NCI-H460 (cell line): ENCODE results near the gene TMEM131. TPM values are rescaled to one million over a fixed set of nuclear protein-coding genes. Genes with fewer than 3 reads are reported as not detected.
"Not testable (repeated sequence)": the region's sequence is repeated elsewhere in the genome, so short reads cannot be mapped to it uniquely, and the experiment has no call there.

Source experiments
- DNase-seq: peaks from one replicate; pipeline ENCODE4 v3.0.0-alpha.2; 2016; ENCODE audit warnings: low read depth; ENCODE audit errors: extremely low read depth
- total RNA-seq: library from RNA; depleted of rRNA; stranded (reverse); fragments of >200 nt; shearing (Covaris generic); gene quantifications from 2 replicates; pipeline ENCODE4 v1.2.3, GENCODE V29; 2014

The TMEM131 gene
- total RNA-seq, 1 experiment from 2014 or later = 23.9 TPM

DNA sequence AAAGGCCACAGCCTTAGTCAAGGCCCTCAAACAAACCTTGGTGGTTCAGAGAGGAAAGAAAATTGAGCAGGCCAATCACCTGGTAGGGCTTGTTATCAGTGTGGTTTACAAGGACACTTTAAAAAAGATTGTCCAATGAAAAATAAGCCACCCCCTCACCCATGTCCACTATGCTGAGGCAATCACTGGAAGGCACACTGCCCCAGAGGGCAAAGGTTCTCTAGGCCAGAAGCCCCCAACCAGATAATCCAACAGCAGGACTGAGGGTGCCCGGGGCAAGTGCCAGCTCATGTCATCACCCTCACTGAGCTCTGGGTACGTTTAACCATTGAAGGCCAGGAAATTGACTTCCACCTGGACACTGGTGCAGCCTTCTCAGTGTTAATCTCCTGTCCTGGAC, 171.7 kb downstream of the TMEM131 start:
- not testable (repeated sequence) for DNase-seq

DNA sequence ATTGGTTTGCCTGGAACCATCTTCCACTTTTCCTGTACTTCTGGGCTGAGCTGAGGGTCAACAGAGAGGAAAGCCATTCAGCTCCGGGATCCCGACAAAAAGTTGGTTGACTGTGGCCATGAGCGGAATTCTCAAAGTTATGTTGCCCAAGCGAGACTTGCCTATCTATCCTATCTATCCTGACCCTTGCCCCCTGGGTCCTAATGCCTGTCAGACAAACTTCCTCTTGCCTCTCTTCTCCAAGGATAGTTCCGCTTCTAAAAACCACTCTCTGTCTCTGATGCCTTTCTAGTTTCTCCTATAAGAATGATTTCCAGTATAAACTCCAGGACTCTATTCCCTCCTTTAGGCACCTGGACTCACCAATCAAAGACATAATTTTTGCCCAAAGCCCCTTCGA, 173.9 kb downstream of the TMEM131 start:
- DNase-seq = not testable (repeated sequence)

DNA sequence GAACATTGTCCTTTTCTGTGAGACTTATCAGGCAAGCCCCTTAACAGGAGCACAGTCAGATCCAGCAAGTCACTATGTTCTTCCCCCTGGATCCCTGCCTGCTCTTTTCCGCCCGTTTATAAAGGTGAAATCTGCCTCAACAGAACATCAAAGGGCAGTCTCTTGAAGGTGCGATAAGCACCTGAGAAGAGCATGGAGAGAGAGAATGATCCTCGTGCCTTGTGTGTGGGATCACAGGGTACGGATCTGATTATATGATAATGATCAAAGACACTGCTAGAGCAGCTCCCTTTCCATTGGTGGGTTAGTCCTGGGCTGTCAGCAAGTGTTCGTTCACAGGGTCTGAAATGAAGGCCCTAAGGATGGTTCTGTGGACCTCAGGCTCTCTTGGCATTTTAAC, 176.0 kb downstream of the TMEM131 start:
- DNase-seq = no peak

DNA sequence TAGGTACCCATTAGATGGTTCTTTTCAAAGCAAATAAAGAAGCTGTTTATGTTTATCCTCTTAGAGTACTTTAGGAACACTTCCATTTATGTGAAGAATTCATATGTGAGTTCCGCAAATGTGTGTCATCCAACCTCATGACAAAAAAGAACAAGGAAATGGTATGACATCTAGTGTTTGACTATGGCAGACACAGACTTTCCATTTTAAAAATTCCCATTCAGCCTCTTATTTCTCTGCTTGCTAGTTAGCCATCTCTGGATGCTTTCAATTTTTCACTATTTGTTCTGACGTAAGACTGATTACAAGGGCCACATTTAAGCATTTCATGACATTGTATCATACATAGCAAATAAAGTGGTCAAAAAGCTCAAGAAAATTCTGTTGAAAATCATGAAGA, 179.3 kb downstream of the TMEM131 start:
- DNase-seq = no peak

DNA sequence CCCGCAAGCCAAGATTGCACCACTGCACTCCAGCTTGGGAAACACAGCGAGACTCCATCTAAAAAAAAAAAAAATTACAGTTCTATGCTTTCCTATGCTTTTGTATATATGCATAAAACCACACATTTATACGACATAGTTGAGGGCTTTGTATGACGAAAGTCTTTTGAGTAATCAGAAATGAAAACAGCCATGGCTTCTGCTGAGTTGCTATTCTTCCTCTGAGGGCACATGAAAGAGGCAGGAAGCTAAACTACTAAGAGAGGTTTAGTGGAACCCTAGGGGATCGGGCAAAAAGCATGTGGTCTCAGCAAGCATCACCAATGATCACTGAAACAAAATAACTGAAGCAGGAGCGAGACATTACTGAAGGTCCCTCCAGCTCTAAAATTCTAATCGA, 182.8 kb downstream of the TMEM131 start:
- no peak for DNase-seq

DNA sequence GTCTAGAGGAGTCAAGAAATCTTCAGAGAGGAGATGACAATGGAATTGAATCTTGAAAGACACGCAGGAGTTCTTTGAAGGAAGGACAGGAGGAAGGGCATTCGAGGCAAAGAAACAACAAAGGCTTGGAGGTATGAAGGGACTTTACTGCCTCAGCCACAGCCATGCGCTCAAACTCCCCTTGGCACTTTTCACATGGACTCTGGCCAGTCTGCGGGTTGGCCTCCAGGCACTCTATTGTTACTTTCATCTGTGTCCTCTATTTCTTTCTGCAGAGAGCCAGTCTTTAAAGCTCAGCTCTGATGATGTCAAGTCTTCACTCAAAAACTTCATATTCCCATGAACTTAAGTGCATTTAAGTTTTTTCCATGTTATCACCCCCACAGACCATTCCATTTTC, 186.9 kb downstream of the TMEM131 start:
- no peak for DNase-seq

DNA sequence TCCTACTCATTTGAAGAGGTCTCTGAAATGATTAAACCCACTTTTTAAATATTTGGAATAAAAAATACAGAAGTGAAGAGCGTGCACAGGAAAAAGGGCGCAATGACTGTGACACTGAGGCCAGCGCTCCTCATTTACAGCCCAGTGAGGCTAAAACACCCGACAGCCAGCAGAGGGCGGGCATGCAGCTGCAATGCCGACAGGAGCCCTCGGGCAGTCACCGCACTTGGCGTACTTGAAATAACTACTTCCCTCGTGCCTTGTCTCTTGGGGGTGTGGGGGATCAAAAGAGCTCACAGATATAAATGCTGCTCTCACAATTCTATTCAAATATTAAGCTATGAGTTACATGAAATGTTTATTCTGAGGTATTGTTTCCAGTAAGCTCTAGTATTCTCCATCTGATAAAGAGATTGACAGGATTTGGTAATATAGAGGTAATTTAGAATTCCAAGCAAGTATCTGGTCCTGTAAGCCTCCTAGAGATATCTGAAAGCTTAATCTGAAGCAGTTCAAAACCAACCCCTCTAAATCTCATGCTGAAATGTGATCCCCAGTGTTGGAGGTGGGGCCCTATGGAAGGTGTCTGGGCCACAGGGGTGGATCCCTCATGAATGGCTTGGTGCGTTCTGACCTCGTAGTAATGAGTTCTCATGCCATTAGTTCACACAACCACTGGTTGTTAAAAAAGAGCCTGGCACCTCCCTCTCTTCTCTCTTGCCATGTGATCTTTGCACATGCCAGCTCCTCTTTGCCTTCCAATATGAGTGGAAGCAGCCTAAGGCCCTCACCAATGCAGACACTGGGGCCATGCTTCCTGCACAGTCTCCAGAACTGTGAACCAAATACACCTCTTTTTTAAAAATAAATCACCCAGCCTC, 188.8 kb downstream of the TMEM131 start:
- DNase-seq = peak; percentile 72

DNA sequence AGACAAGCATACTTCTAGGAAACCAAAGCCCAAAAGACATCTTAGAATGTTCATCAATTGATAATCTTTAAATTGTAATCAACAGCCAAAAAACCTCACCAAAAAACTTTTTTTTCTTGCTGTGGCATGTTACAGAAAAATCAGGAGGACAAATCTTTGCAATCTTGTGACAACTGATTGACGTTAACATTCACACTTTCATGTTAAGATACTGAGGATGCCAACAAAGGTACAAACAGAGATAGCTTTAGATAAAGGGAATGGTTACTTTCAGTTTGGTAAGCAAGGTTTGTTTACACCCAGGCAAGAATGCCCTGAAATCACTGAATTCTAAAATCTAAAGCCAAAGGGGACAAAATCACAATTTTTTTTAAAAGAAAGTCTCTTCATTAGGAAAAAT, 190.0 kb downstream of the TMEM131 start:
- no peak for DNase-seq

DNA sequence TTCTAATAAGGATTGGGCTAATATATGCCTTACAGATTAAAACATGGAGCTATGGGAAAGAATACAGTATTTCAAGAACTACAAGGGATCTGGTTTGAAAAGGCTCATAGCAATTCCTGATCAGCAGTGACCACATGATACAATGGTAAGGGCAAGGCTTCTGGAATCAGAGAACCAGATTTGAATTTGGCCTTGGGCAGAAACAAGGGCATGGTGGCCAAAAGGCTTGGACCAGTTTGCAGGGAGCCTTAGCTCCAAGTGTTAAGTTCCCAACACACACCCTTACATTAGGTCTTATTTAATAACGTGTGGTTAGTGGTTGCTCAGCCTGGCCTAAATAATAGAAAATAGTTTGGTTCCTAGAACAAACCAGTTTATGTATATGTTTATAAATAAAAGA, 194.7 kb downstream of the TMEM131 start:
- no peak for DNase-seq

DNA sequence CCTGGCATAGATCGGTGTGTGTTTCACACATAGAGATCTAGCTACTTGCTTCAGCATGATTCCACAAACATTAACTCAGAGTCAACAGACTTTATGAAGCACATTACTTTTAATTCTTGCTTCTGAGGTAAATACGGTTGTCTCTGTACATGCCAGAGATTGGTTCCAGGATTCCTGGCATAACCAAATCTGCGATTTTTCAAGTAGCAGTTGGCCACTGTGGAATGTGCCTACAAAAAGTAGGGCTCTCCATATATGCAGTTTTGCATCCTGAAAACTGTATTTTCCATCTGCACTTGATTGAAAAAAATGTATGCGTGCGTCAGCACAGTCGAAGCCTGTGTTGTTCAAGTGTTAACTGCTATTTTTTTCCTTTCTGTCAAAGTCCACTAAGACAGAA, 197.3 kb downstream of the TMEM131 start:
- no peak for DNase-seq

DNA sequence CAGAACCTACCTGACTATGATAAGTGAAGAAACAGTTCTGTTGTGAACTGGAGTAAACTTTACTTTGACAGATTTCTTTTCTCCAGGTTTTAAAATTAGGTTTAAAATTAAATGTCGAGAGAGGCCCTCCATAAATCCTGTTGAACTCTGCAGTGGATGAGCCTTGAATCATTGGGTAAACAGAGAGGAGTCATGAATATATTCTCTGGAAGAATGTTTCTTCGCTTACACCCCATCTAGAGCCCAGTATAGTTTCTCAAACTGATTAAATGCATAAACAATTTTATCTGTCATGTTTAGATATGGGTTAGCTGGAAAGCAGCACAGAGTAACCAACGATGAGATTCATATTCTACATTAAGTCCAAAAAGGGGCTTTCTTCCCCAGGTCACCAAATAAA, 198.4 kb downstream of the TMEM131 start:
- no peak for DNase-seq

DNA sequence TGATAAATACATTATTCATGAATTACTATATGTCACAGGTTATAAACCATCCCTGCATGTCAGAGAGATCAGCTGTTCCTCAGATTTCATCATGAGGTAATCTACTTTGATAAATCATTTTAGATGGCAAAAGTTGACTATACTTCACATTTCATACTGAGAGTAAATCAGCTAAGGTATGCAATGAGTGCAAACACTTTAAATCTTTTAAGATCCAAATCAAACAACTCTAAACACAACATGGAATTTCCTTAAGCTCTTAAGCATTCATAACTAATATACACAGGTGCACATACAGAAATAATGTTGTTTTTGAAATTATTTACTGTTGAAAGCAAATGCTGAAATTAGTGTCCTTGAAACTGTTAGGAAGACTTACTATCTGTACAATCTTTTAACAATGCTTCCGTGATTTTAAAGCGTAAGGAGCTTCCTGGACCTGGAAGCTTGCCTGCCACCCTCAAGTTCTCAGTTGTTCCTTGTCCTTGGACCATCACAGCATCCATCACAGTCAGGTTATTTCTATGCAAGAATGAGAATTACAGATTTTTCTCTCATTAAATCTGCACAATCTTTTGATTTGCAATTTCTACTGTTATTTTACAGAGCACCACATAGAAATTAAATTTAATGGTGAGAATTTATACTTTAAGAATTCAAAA, 199.2 kb downstream of the TMEM131 start:
- no peak for DNase-seq

DNA sequence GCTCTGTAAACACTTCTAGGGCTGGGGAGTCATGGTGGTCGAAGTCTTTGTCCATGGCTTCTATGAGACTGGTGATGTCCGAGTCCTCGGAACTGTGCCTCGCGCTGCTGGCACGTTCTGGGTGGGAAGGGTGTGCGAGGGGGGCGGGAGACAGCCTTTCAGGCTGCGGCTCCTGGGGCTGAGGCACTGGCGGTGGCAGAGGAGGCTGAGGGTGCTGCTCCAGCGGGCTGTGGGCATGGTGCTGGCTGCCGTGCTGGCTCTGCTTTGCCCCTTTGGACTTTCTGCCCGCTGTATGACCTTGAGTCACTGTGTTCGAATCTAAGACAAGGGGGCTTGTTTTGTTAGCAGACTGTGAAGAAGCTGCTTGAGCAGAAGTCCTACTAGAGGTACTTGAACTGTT, 203.3 kb downstream of the TMEM131 start:
- DNase-seq = no peak

DNA sequence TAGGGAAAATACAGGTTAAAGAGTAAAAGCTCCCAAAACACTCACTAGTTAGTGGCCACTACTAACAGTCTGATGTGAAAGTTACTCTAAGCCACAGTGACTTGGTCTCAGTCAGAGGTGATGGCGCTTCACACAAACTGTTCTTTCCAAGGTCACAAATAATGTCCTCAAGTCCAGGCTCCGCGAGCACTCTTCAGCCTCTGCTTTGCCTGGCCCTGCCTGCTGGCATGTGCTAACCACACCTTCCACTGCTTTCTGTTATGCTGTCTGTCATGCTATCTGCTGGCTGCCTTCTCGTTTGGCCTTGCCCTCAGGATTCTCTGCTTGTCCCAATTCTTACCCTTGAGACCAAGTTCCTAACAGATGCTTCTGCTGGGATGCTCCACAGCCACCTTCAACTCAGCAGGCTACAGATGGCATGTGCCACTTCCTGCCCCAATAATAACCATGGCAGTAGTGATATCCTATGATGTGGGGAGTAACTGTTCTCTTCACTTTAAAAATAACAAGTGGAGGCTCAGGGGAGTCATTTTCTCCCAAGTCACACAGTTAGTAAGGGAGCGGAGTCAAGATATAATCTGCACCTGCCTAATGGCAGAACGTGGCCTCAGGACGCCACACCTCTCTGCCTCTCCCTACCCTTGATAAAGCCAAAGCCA, 206.6 kb downstream of the TMEM131 start:
- no peak for DNase-seq

DNA sequence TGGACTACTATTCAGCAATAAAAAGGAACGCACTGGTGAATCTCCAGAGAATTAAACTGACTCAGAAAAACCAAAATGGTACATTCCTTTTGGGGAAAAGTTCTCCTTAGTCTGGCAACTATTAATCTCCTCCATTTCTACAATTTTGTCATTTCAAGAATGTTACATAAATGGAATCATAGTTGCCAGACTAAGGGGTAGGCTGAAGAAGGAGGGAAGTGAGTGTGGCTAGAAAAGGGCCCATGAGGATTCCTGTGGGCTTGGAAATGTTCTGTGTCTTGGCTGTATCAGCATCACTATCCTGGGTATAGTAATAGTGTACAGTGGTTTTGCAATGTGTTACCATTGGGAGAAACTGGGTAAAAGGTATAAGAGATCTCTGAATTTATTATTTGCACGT, 209.9 kb downstream of the TMEM131 start:
- DNase-seq = no peak

DNA sequence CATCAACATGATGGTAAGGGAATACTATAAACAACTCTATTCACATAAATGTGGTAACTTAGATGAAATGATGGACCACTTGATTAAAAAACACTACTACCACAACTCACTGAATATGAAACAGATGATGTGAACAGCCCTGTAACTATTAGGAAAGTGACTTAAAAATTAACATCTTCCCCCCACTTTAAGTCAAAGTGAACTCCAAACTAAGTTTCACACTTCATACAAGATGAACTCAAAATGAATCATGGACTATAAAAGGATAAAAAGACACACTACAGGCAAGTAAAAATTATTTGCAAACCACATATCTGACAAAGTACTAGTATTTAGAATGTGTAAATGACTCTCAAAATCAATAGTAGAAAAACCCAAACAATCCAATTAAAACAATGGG, 210.8 kb downstream of the TMEM131 start:
- DNase-seq = no peak

DNA sequence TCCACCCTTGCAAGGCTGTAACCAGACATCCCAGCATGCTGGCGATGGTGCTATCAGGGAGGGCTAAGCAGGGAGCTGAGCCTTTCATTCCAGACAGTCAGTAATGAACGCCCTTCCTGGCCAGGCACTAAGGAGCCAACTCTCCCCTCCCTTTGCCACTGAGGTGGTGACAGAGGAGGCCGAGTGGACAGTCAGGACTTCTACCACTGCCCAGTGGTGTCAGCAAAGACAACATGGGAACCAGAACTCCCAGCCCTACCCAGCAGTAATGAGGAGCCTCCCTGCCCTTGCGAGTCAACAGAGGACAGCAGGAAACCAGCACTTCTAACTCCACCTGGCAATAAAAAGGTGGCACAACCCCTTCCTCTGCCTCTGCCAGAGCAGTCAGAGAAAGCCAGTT, 213.8 kb downstream of the TMEM131 start:
- DNase-seq = no peak

DNA sequence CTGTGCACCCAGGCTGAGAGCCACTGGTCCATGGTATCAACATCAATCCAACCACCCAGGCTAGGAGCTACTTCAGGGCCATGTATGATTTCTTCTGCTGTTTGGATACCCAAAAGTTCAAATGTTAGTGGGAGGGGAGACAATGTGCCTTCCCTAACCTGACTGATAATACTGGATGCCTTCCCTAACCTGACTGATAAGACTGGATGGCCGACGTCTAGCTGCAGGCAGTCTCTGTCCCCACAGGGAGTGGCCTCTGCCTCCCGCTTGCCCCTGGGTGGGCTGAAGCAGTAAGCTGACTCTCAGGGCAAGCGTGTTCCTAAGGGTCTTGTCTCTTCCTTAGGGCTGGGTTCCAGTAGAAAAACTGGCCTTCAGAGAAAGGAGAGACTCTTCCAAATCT, 216.6 kb downstream of the TMEM131 start:
- no peak for DNase-seq

DNA sequence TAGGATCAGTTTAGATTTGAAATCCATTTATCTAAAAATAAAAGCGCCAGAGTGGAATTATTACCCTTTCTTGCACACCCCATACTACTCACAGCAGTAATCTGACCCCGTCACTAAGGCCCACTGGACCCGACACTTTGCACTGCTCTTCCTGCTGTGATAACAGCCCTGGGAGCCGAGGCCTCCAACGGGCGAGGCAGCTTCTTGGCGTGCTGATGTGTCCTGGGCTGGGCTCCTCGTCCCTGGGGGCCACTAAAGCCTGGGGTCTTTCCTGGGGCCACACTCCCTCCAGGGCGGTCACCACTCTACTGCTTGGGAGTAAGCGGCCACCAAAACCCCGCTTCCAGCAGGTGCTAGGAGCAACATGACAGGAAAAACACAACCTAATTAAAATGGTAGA, 220.7 kb downstream of the TMEM131 start:
- no peak for DNase-seq

DNA sequence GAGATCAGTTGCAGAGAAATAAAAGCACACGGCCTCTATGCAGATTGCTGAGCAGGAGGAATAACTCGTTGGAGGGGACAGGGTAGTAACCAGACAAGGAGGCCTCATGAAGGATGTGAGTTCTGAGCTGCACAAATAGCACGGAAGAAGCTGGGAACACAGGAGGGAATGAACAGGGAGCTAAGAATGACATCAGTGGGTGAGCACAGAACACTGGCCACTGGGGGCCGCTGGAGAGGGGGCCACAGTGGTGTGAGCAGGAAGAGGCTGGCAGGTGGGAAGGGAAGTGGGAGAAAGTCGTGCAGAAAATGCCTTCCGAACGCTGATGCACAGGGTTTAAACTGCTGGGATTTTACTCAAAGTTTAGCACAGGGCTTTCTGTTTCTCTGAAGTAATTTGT, 221.3 kb downstream of the TMEM131 start:
- peak; percentile 1 for DNase-seq

DNA sequence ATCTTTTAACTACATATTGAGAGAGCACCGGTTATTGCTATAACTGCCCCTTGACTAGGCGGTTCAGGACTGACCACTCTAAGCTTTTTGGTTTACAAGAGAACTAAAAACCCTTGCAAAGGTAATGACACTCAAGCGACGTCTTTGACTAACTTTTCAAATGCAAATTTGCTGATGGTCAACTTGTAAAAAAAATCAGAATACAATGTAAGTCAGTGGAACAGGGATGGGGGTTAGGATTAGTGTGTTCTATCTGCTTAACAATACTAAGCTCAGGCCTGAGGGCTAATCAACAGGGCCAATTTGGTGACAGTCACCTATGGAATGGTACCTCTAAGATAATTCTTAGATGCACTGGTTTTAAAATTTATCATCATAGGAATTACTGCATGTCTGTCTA, 225.3 kb downstream of the TMEM131 start:
- no peak for DNase-seq

DNA sequence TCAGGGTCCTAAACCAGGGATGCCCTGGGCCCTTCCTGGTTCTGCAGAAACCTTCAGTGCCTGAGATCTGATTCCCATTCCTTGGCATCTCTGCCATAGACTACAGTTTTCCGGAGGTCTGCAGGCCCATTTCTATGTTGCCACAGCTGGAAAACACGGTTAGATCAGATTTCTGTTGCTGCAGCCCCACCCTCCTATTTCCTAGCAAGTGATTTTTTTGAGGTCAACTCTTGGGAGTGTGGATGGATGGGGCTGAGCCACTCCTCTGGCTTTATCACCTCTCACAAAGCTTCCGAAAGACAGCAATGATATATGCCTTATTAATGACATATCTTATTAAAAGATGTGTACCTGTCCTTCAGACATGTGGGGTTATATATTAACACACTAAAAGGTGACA, 226.0 kb downstream of the TMEM131 start:
- no peak for DNase-seq
